Heart left ventricle (tissue), 16 donors: Measurements from ENCODE around the gene MIDN. TPM values are rescaled to one million over a fixed set of nuclear protein-coding genes. Genes with fewer than 3 reads are reported as not detected.
"Not testable (repeated sequence)": the region's sequence is repeated elsewhere in the genome, so short reads cannot be mapped to it uniquely, and the experiment has no call there.

Source experiments
- ATAC-seq, 4 donors: fragments of 200-7000 bp; cut with Tn5 transposase; one replicate each; pipeline ENCODE4 v1.9.1; 2020 to 2022; ENCODE audit warnings: moderate library complexity in 4 of 4, mild to moderate bottlenecking in 3 of 4, moderate number of reproducible peaks in 1 of 4
- DNase-seq, 5 donors: peaks; one replicate each; pipeline ENCODE4 v3.0.0-alpha.2; 2020
- H3K27ac ChIP-seq, 12 donors: fragments of 200-600 bp; sonication (generic) in 4 of 12; one replicate each; pipeline versions ENCODE4 v1.5.0 to v1.8.0; 2016 to 2022; ENCODE audit warnings: mild to moderate bottlenecking in 2 of 12
- H3K27me3 ChIP-seq, 9 donors: fragments of 200-600 bp; sonication (generic) in 2 of 9; one replicate each; pipeline versions ENCODE4 v1.5.1 to v1.8.0; 2016 to 2022; ENCODE audit warnings: mild to moderate bottlenecking in 3 of 9
- H3K36me3 ChIP-seq, 9 donors: fragments of 200-600 bp; sonication (generic) in 2 of 9; one replicate each; pipeline versions ENCODE4 v1.5.0 to v1.8.0; 2018 to 2022; ENCODE audit warnings: mild to moderate bottlenecking in 2 of 9
- H3K4me1 ChIP-seq, 12 donors: fragments of 200-600 bp; sonication (generic) in 4 of 12; one replicate each; pipeline versions ENCODE4 v1.5.0 to v1.8.0; 2016 to 2022; ENCODE audit warnings: mild to moderate bottlenecking in 3 of 12
- H3K4me3 ChIP-seq, 12 donors: fragments of 200-600 bp; sonication (generic) in 4 of 12; one replicate each; pipeline versions ENCODE4 v1.5.0 to v1.8.0; 2017 to 2022; ENCODE audit warnings: mild to moderate bottlenecking in 9 of 12, moderate library complexity in 4 of 12
- H3K9me3 ChIP-seq, 12 donors: fragments of 200-600 bp; sonication (generic) in 4 of 12; one replicate each; pipeline versions ENCODE4 v1.5.0 to v1.8.0; 2016 to 2022; ENCODE audit warnings: mild to moderate bottlenecking in 1 of 12
- POLR2A ChIP-seq, 2 donors: fragments of 450-650 bp; IDR thresholded peaks; one replicate each; pipeline ENCODE4 v1.6.1; 2017; ENCODE audit warnings: antibody characterized with exemption in 2 of 2, mild to moderate bottlenecking in 2 of 2, moderate library complexity in 2 of 2
- WGBS, 4 donors: extraction: QIAGEN DNeasy Blood & Tissue Kit in 2 of 4; methylation state at CpG; one replicate each; pipeline versions ENCODE4 v1.1.5 to v1.1.7; 2013 to 2018; 5-methylcytosine and 5-hydroxymethylcytosine counted together
- intact Hi-C, 10 donors: fragments of 100-400 bp; cut with DNase I; formaldehyde crosslinking; loops; one replicate each; pipeline versions ENCODE4 v1.11.1 to v1.14.2; 2022
- long read RNA-seq, 3 donors: library from polyadenylated mRNA; unstranded; transcript quantifications; one replicate each; pipeline ENCODE4 v2.0.0, GENCODE V29; 2020 to 2021
- polyA plus RNA-seq, 2 donors: library from polyadenylated mRNA; stranded (reverse); fragments of 200-250 nt; gene quantifications; one replicate each; pipeline ENCODE4 v1.2.3, GENCODE V29; 2013
- total RNA-seq, 9 donors: library from RNA; depleted of rRNA in 2 of 9; stranded (reverse); fragments of >200 nt in 2 of 9; fragmentation: NEBNext Ultra II Directional in 3 of 9; extraction: Animal tissue kit (Norgen Biotek cat#: 25700) in 3 of 9; gene quantifications; one replicate each; pipeline versions ENCODE4 v1.1.0 to v1.2.4, GENCODE V29; 2016 to 2023
- TF ChIP-seq, protein P1 (sequence below), 12 donors: fragments of 200-600 bp; sonication (generic) in 4 of 12; IDR thresholded peaks; one replicate each; pipeline versions ENCODE4 v1.5.0 to v1.8.0; 2018 to 2022; ENCODE audit warnings: antibody characterized with exemption in 12 of 12, mild to moderate bottlenecking in 5 of 12
- donor health status: ischemic (EF 13 %, LVEDD 7.1; RV severe dilation, severe dysfunction).
- donor health status: healthy with polysubstance abuse.
- donor health status: DM: no; HTN: yes; CAD: no.
- donor health status: DM: no; HTN: no; CAD: no.
- donor health status: ischemic (EF 25% LVEDD 6.9; RV normal size, moderate dysfunction).
- donor health status: ischemic (EF 25% LVEDD 5.7; RV mildly dilated, moderate dysfunction).
- donor health status: healthy.
- donor health status: DM: yes; HTN: yes; CAD: no.
- donor health status: ischemic (EF 35%, LVEDD 5.7; RV mildly dilated, moderate dysfunction).
- donor health status: nonischemic (EF 11% LVEDD 7.7; RV severe dilation, severe dysfunction).
- donor health status: DM: yes; HTN: yes; CAD: no.
- donor health status: PGD.
- donor health status: ischemic (EF 29% LVEDD 5.4; RV normal size, mild dysfunction).
- donor health status: nonischemic (EF 23%, LVEDD 6.1; RV moderate dilation, normal function).

MIDN gene
- total RNA-seq (100 to 1,000 TPM in 1 of 9 donors, 10 to 100 TPM in 8; 25.8 to 115 (median 60.5) TPM), polyA plus RNA-seq (10 to 100 TPM; 31.5 to 33.6 TPM)
- long read RNA-seq, donor 1, partial matches to known transcripts = 1 of 9 reads
- long read RNA-seq, donor 1, other reads (novel, unspliced or antisense) = 7 of 9 reads
- long read RNA-seq, donor 2, partial matches to known transcripts = 8 of 16 reads
- long read RNA-seq, donor 2, other reads (novel, unspliced or antisense) = 8 of 16 reads
- long read RNA-seq, donor 3, partial matches to known transcripts = 8 of 10 reads
- long read RNA-seq, donor 3, other reads (novel, unspliced or antisense) = 1 of 10 reads

DNA sequence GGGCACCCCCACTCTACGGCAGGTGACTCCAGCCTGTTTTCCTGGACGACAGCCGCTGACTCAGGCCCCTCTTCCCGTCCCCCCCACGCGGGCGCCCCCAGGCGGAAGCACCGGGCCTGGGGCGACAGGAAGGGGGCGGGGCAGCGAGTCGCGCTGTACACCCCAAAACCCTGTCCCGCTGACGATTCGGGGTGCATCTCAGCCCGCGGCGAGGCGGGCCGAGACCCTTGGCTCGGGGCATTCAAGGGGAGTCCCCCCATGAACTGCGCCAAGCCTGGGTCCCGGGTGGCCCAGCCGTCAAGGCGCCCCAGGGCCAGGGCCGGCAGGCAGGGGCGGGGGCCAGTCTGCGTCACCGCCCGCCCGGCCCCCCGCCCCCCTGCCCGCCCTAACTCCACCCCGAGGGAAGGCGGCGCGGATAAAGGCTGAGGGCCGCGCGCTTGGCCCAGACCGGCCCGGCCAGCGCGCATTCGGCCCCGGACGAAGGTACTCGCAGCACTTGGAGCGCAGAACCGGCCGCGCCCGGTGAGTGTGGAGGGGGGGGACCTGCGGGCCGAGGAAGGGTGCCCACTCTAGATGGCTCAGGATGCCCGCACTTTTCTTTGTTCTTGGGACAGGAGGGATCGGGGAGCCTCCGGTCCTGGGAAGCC lies at the start of gene MIDN:
Gene MIDN (plus strand): TSS at position 445 of the 647 bp plus-strand sequence. CDS start 1,714 bp downstream, outside the sequence.
- Histone ChIP-seq H3K9me3 (no peaks in the 10 kb centered on the region), H3K36me3 (peaks cover 0 to 22% (median 14%) of the 10 kb centered on the region in 9 donors), H3K27me3 (no peaks in the 10 kb centered on the region), H3K4me3 (peak within 1 kb of the TSS; percentile 43 to 97 (median 84)), H3K27ac (peak within 1 kb of the TSS; percentile 96 to 100 (median 100)), H3K4me1 (peaks cover 10 to 75% (median 57%) of the 10 kb centered on the region in 12 donors)
- intact Hi-C loops = loop anchor here in 1 of 10 donors (1.0 to 10.0 kb wide), 2 partner anchors 21 to 323 kb away; partner anchors contain the start of genes ARID3A and CIRBP
- ATAC-seq (peak; percentile 8 to 36 (median 23)), DNase-seq (peak; percentile 89 to 93 (median 91))
- TF ChIP-seq POLR2A (IDR thresholded peaks at IDR 0.05) = peak; percentile 65 to 96
- TF ChIP-seq, protein P1, sequence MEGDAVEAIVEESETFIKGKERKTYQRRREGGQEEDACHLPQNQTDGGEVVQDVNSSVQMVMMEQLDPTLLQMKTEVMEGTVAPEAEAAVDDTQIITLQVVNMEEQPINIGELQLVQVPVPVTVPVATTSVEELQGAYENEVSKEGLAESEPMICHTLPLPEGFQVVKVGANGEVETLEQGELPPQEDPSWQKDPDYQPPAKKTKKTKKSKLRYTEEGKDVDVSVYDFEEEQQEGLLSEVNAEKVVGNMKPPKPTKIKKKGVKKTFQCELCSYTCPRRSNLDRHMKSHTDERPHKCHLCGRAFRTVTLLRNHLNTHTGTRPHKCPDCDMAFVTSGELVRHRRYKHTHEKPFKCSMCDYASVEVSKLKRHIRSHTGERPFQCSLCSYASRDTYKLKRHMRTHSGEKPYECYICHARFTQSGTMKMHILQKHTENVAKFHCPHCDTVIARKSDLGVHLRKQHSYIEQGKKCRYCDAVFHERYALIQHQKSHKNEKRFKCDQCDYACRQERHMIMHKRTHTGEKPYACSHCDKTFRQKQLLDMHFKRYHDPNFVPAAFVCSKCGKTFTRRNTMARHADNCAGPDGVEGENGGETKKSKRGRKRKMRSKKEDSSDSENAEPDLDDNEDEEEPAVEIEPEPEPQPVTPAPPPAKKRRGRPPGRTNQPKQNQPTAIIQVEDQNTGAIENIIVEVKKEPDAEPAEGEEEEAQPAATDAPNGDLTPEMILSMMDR (IDR thresholded peaks at IDR 0.05) = peak in 7 of 12 donors; percentile 17 to 59 (median 48)
- 1 to 2% (median 2%) methylated on average over 24 to 60 of the region's 60 CpGs for WGBS, 4 donors

DNA sequence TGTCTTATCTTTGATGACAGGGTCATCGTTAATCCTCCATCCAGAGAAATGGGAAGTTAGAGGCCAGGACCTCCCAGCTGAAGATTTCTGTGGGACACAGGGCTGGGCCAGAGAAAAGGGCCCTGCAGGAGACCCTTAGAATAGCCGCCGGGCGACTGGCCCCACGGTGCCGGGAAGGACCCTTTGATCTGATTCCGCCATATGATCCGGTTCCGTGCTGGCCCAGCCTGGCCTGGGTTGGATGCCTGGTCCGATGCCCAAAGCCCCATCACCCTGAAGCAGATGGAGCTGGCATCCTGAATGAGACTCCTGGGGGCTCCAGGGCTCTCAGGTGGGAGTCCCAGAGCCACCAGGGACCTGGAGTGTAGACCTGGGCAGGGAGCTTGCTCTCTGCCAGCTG lies 48.9 kb upstream of the MIDN start:
- DNase-seq (no peak), ATAC-seq (peak in 1 of 4 donors; percentile 6)
- TF ChIP-seq, protein P1 (IDR thresholded peaks at IDR 0.05) = no peak
- no peak for TF ChIP-seq POLR2A (IDR thresholded peaks at IDR 0.05)
- WGBS, 4 donors = 79 to 92% (median 88%) methylated on average over 7 to 10 of the region's 10 CpGs
- no peaks in the 10 kb centered on the region for H3K9me3 ChIP-seq
- no peak overlapping the region for H3K27ac ChIP-seq
- intact Hi-C loops = no loop called here
- no peak overlapping the region for H3K4me3 ChIP-seq
- H3K36me3 ChIP-seq = no peaks in the 10 kb centered on the region
- no peaks in the 10 kb centered on the region for H3K27me3 ChIP-seq
- peaks cover 0 to 17% (median 0%) of the 10 kb centered on the region in 12 donors for H3K4me1 ChIP-seq

DNA sequence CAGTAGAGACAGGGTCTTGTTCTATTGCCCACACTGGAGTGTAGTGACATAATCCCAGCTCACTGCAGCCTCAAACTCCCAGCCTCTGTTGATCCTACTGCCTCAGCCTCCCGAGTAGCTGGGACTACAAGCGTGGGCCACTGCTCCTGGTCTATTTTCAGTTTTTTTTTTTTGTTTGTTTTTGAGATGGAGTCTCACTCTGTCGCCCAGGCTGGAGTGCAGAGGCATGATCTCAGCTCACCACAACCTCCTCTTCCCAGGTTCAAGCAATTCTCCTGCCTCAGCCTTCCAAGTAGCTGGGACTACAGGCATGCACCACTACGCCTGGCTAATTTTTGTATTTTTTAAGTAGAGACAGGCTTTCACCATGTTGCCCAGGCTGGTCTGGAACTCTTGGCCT lies 47.8 kb upstream of the MIDN start:
- not testable (repeated sequence) for H3K36me3 ChIP-seq, DNase-seq, H3K4me3 ChIP-seq, H3K9me3 ChIP-seq, H3K27me3 ChIP-seq, ATAC-seq, H3K27ac ChIP-seq
- H3K4me1 ChIP-seq = peaks cover 0 to 25% (median 5%) of the 10 kb centered on the region in 12 donors
- WGBS, 4 donors = 88 to 95% (median 94%) methylated on average over 4 of the region's 4 CpGs
- intact Hi-C loops = loop anchor here in 2 of 10 donors (5.0 kb wide), 2 partner anchors 88 to 178 kb away; partner anchors contain the start of genes RNU6-2 (in 1 of the 2) and TMEM259 (in 1 of the 2)

DNA sequence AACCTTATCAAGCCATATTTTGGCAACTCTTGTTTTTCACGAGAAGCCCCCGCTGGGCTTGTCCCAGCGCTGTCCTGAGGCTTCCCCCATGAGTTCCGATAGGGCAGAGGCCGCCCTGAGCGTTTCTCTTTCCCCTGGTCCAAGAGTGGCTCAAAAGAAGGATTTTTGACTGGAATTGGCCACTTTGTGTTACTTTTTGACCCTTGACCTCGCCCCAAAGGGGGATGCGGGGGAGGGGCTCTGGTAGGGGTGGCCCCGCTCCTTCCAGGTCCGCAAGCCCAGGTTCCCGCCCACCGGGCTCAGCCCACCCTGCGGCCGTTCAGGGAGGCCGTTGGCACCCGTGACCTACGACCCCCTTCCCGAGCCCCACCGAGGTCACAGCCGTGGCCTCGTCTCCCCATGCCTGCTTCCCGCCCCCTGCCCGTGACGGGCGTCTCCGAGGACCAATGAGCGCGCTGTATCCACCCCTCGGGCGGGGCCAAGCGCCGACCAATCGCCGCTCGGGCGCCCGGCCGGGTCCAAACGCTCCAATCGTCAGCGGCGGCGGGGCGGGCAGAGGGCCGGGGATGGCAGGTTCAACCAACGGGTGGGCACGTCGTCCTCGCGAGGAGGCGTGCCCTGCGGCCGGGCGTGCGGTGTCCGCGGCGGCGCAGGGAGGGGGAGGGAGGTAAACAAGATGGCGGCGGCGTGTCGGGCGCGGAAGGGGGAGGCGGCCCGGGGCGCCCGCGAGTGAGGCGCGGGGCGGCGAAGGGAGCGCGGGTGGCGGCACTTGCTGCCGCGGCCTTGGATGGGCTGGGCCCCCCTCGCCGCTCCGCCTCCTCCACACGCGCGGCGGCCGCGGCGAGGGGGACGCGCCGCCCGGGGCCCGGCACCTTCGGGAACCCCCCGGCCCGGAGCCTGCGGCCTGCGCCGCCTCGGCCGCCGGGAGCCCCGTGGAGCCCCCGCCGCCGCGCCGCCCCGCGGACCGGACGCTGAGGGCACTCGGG lies 43.0 kb upstream of the MIDN start, which contains the start of gene STK11:
Gene STK11 (plus strand): TSS at position 665 of the 986 bp plus-strand sequence. CDS start 1,136 bp downstream, outside the sequence.
- DNase-seq (peak; percentile 99 to 100 (median 100)), ATAC-seq (peak; percentile 91 to 94 (median 92))
- WGBS, 4 donors = 3 to 10% (median 6%) methylated on average over 37 to 114 of the region's 114 CpGs
- Histone ChIP-seq H3K27ac (peak within 1 kb of the TSS; percentile 41 to 96 (median 89)), H3K27me3 (no peaks in the 10 kb centered on the region), H3K36me3 (peaks cover 0 to 11% (median 0%) of the 10 kb centered on the region in 9 donors), H3K9me3 (no peaks in the 10 kb centered on the region), H3K4me1 (peaks cover 0 to 62% (median 36%) of the 10 kb centered on the region in 12 donors), H3K4me3 (peak within 1 kb of the TSS; percentile 61 to 88 (median 78))
- intact Hi-C loops = no loop called here
- TF ChIP-seq, protein P1 (IDR thresholded peaks at IDR 0.05) = no peak
- TF ChIP-seq POLR2A (IDR thresholded peaks at IDR 0.05) = peak; percentile 22 to 77
